GM12874 (cell line): ENCODE data around the gene NAV2.

Experiments
- TF ChIP-seq, protein P1 (sequence below): IDR thresholded peaks from 2 replicates; pipeline ENCODE4 v1.5.1; 2011; ENCODE audit warnings: low read depth, mild to moderate bottlenecking, control low read depth, low read length, moderate library complexity; ENCODE audit not compliant: insufficient read depth

NAV2 gene

DNA sequence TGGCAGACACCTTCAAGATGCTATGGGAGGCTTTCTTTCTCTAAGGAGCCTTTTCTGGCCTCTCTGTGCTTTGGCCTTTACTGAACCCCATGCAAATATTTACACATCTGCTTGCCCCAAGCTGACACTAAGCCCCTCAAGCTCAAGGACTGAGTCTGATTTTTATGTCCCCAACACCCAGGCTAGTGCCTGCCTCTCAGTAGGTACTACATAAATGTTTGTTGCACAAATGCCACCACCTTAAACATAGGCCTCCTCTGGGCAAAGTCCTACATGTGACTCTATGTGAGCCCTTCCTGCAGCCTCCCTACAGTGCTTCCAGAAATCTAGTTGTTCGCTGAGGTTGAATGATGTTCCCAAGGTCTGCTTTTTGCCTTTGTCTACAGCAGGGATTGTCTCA, 260.0 kb downstream of the NAV2 start:
- TF ChIP-seq, protein P1, sequence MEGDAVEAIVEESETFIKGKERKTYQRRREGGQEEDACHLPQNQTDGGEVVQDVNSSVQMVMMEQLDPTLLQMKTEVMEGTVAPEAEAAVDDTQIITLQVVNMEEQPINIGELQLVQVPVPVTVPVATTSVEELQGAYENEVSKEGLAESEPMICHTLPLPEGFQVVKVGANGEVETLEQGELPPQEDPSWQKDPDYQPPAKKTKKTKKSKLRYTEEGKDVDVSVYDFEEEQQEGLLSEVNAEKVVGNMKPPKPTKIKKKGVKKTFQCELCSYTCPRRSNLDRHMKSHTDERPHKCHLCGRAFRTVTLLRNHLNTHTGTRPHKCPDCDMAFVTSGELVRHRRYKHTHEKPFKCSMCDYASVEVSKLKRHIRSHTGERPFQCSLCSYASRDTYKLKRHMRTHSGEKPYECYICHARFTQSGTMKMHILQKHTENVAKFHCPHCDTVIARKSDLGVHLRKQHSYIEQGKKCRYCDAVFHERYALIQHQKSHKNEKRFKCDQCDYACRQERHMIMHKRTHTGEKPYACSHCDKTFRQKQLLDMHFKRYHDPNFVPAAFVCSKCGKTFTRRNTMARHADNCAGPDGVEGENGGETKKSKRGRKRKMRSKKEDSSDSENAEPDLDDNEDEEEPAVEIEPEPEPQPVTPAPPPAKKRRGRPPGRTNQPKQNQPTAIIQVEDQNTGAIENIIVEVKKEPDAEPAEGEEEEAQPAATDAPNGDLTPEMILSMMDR, result no peak

- TF ChIP-seq, protein P1, result no peak
Measured at GRCh38 chr11:19973136-19973635, 260.5 kb downstream of the NAV2 start.

DNA sequence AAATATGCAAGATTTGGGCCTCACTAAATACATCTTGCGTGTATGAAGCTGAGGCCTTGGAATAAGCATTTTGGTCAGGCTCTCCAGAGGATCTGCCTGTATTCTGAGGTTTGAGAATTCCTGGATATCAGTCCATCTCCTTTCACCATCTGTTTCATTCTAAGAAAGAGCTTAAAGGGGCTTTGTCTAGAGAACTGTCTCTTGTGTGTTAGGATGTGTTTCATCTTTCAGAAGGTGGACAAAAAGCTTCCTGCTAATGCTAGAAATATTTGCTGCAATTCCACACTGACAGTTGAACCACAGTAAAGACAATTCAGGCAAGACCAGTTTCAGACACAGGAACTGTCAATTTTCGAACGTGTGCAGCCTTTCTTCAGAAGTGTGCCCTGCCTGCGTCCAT, 262.2 kb downstream of the NAV2 start:
- TF ChIP-seq, protein P1, result no peak

DNA sequence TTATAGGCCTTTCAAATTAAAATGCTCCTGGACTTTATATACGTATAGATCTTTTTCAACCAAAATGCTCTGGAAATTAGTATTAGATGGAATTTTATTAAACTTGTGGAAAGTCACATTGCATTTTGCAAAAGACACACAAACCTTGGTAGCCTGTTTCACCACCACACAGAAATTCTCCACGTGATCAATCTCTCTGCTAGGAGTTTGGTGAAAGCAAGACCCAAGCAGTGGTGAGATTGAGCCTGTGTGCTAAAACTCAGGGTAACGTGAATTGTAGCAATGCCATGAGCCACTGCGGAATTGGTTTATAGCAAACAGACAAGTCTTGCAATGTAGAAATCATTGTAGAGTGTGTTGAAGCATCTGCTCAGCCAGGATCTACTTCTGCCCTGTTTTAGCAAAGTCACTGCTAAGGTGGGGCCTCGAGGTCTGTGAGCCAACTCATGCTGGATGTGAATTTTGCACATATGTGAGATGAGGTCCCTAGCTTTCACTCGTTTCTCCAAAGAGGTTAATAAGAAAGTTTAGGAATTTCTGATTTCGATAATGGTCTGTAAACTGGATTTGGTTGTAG, 262.9 kb downstream of the NAV2 start:
- TF ChIP-seq, protein P1, result no peak

DNA sequence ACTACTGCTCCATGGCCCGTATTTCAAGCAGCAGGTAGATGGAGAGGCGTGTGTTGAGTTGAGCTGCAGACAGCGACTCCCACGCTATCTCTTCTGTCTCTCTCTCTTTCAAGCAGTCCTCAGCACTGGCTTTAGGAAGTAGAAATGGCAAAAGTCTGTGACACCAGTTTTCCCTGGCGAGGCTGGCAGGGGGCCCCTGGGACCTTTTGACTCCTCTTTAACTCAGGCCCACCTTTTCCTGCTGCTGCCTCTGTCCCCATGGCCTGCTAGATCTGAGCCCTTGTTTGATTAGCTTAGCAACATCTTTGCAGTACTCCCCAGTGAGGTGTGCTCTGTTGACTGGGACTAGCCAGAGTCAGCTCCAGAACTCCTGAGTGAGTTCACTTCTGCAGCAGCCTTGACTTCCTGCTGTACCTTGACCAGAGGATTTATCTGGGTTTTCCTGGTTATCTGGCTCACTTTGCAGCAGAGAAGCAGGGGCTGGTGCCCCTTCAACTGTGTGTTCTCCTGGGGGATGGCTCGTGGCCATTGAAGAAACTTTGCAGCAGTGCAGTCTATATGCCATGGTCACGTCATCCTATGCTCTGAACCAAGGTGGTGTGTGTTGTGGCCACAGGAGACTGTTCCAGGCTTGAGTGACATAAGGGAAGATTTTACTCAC, 263.8 kb downstream of the NAV2 start:
- TF ChIP-seq, protein P1, result no peak

DNA sequence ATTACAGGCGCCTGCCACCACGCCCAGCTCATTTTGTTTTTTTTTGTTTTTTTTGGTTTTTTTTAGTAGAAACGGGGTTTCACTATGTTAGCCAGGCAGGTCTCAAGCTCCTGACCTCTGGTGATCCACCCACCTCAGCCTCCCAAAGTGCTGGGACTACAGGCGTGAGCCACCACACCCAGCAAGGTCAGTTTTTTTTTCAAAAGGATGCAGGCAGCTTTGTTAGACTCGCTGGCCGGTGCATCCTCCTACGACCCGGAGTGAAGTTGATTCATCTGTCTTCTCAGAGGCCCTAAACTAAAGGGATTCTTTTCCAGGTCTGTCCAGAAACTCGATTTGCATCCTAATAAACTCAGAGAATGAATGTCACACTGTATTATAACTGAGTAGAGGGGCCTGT, 265.3 kb downstream of the NAV2 start:
- TF ChIP-seq, protein P1, result no peak

GRCh38 chr11:19978668-19979518, 266.3 kb downstream of the NAV2 start:
- TF ChIP-seq, protein P1, result no peak
